Measurements from ENCODE around the gene TMEM184C.

DNA sequence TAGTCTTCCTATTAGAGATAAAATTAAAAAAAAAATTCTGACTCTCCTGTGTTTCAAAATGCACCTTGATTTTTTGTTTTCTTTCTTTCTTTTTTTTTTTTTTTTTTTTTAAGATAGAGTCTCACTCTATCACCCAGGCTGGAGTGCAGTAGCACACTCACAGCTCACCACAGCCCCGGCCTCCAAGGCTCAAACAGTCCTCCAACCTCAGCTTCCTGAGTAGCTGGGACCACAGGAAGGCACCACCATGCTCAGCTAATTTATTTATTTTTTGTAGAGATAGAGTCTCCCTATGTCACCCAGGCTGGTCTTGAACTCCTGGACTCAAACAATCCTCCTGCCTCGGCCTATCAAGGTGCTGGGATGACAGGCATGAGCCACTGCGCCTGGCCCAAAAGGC is 41.1 kb upstream of the TMEM184C start:
- TF ChIP-seq CTCF (IDR thresholded peaks at IDR 0.05): no peak
- no peak for TF ChIP-seq EZH2 (IDR thresholded peaks at IDR 0.05; ENCODE audit: borderline replicate concordance, insufficient read depth, low read depth, low read length, poor library complexity, severe bottlenecking)

All from B cell (primary cell).